OCI-M1 (cell line): ENCODE results near the gene COL16A1.
"Not testable (repeated sequence)": the region's sequence is repeated elsewhere in the genome, so short reads cannot be mapped to it uniquely, and the experiment has no call there.

Source experiments
- DNase-seq: peaks from one replicate; lab custom pipeline; 2025; lab: John Stamatoyannopoulos, UW

COL16A1 gene

GRCh38 chr1:31732751-31733289 is 29.0 kb upstream of the COL16A1 start:
- no peak for DNase-seq

- DNase-seq: no peak
Measured at GRCh38 chr1:31732343-31732742, 28.5 kb upstream of the COL16A1 start.

- no peak for DNase-seq
Measured at GRCh38 chr1:31731049-31731565, 27.3 kb upstream of the COL16A1 start.

GRCh38 chr1:31730336-31731048 is 26.7 kb upstream of the COL16A1 start:
- no peak for DNase-seq

GRCh38 chr1:31727849-31728248 is 24.0 kb upstream of the COL16A1 start:
- no peak for DNase-seq

- no peak for DNase-seq
Measured at GRCh38 chr1:31727195-31727594, 23.4 kb upstream of the COL16A1 start.

GRCh38 chr1:31726715-31727114 is 22.9 kb upstream of the COL16A1 start:
- no peak for DNase-seq

- DNase-seq: no peak
Measured at GRCh38 chr1:31725777-31726535, 22.1 kb upstream of the COL16A1 start.

GRCh38 chr1:31725134-31725533 is 21.3 kb upstream of the COL16A1 start:
- DNase-seq: no peak

- peak; percentile 75 for DNase-seq
Measured at GRCh38 chr1:31723828-31724359, 20.1 kb upstream of the COL16A1 start.

- DNase-seq: no peak
Measured at GRCh38 chr1:31718327-31718897, 14.6 kb upstream of the COL16A1 start.

GRCh38 chr1:31717341-31717740 is 13.5 kb upstream of the COL16A1 start:
- peak; percentile 14 for DNase-seq

GRCh38 chr1:31715873-31716220 is 12.0 kb upstream of the COL16A1 start:
- no peak for DNase-seq

- DNase-seq: peak; percentile 18
Measured at GRCh38 chr1:31715087-31715872, 11.5 kb upstream of the COL16A1 start.

GRCh38 chr1:31714442-31715086 is 10.7 kb upstream of the COL16A1 start:
- DNase-seq: peak; percentile 44

GRCh38 chr1:31712630-31713029 is 8.8 kb upstream of the COL16A1 start:
- no peak for DNase-seq

GRCh38 chr1:31712068-31712467 is 8.3 kb upstream of the COL16A1 start:
- DNase-seq: no peak

- no peak for DNase-seq
Measured at GRCh38 chr1:31708324-31708723, 4.5 kb upstream of the COL16A1 start.

GRCh38 chr1:31707711-31708110 is 3.9 kb upstream of the COL16A1 start:
- DNase-seq: peak; percentile 62

GRCh38 chr1:31707059-31707600 is 3.3 kb upstream of the COL16A1 start:
- DNase-seq: not testable (repeated sequence)
